Measurements from ENCODE around the gene CALM3.

Gene CALM3

DNA sequence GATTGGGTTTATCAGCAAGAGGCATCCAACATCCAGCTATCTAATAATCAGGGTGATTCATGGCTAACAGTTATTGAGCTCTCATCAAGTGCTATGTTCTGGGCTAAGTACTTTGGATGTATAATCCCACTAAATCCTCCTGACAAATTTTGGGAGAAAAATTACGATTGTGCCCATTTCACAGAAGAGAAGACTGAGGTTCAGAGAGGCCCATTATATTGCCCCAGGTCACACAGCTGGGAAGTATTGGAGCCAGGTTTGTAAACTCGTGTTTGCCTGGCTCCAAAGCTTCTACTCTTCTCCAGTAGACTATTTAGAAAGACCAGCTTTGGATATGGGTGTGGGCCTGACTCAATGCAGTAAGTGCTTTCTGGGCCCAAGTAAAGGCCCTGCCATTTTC, 20.9 kb upstream of the CALM3 start:
- no peaks in the 10 kb centered on the region for H3K9me2 ChIP-seq (replicated peaks; ENCODE audit: low read depth, low read length)
- TF ChIP-seq, protein P1, sequence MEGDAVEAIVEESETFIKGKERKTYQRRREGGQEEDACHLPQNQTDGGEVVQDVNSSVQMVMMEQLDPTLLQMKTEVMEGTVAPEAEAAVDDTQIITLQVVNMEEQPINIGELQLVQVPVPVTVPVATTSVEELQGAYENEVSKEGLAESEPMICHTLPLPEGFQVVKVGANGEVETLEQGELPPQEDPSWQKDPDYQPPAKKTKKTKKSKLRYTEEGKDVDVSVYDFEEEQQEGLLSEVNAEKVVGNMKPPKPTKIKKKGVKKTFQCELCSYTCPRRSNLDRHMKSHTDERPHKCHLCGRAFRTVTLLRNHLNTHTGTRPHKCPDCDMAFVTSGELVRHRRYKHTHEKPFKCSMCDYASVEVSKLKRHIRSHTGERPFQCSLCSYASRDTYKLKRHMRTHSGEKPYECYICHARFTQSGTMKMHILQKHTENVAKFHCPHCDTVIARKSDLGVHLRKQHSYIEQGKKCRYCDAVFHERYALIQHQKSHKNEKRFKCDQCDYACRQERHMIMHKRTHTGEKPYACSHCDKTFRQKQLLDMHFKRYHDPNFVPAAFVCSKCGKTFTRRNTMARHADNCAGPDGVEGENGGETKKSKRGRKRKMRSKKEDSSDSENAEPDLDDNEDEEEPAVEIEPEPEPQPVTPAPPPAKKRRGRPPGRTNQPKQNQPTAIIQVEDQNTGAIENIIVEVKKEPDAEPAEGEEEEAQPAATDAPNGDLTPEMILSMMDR (conservative IDR thresholded peaks at IDR 0.05; ENCODE audit: low read length): no peak
- no peak for TF ChIP-seq EZH2phosphoT487 (IDR thresholded peaks at IDR 0.05; ENCODE audit: borderline replicate concordance)
- no peaks in the 10 kb centered on the region for H3F3A ChIP-seq (ENCODE audit: low read depth)
- no peak overlapping the region for H3K4me3 ChIP-seq (ENCODE audit: low read length, poor library complexity, severe bottlenecking)
- no peaks in the 10 kb centered on the region for H3K9me3 ChIP-seq (ENCODE audit: insufficient read depth, low read depth, low read length)
- peaks cover 3% of the 10 kb centered on the region for H3K4me1 ChIP-seq (ENCODE audit: insufficient read depth, low read length, poor library complexity, severe bottlenecking)
- H3K36me3 ChIP-seq (ENCODE audit: insufficient read depth, low read length): no peaks in the 10 kb centered on the region
- no peaks in the 10 kb centered on the region for H4K20me1 ChIP-seq (ENCODE audit: insufficient read depth, low read length, poor library complexity, severe bottlenecking)
- no peaks in the 10 kb centered on the region for H3K27me3 ChIP-seq (ENCODE audit: insufficient read depth, low read length, poor library complexity, severe bottlenecking)
- no peak overlapping the region for H2AFZ ChIP-seq (ENCODE audit: low read length)
- H3K9ac ChIP-seq (ENCODE audit: low read depth, low read length, poor library complexity, severe bottlenecking): no peak overlapping the region
- no peak overlapping the region for H3K4me2 ChIP-seq (ENCODE audit: low read depth, low read length, poor library complexity, severe bottlenecking)
- H3K79me2 ChIP-seq (ENCODE audit: insufficient read depth, low read length): no peaks in the 10 kb centered on the region

DNA sequence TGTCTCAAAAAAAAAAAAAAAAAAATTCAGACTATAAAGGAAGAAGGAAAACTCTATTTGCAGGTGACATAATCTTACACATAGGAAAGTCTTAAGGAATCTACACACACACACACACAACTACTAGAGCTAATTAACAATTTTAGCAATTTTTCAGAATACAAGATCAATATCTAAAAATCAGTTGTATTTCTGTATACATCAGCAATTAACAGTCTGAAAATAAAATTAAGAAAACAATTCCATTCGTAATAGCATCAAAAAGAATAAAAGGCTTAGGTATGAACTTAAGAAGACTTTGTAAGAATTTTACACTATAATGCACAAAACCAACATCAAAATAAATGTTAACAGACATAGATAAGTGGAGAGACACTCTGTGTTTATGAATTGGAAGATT, 15.6 kb upstream of the CALM3 start:
- H3K4me2 ChIP-seq (ENCODE audit: low read depth, low read length, poor library complexity, severe bottlenecking): no peak overlapping the region
- no peaks in the 10 kb centered on the region for H3K36me3 ChIP-seq (ENCODE audit: insufficient read depth, low read length)
- no peak overlapping the region for H2AFZ ChIP-seq (ENCODE audit: low read length)
- H4K20me1 ChIP-seq (ENCODE audit: insufficient read depth, low read length, poor library complexity, severe bottlenecking): no peaks in the 10 kb centered on the region
- no peaks in the 10 kb centered on the region for H3F3A ChIP-seq (ENCODE audit: low read depth)
- no peak overlapping the region for H3K4me3 ChIP-seq (ENCODE audit: low read length, poor library complexity, severe bottlenecking)
- no peaks in the 10 kb centered on the region for H3K9me3 ChIP-seq (ENCODE audit: insufficient read depth, low read depth, low read length)
- no peaks in the 10 kb centered on the region for H3K9me2 ChIP-seq (replicated peaks; ENCODE audit: low read depth, low read length)
- H3K4me1 ChIP-seq (ENCODE audit: insufficient read depth, low read length, poor library complexity, severe bottlenecking): peaks cover 3% of the 10 kb centered on the region
- H3K27me3 ChIP-seq (ENCODE audit: insufficient read depth, low read length, poor library complexity, severe bottlenecking): no peaks in the 10 kb centered on the region
- no peak for TF ChIP-seq EZH2phosphoT487 (IDR thresholded peaks at IDR 0.05; ENCODE audit: borderline replicate concordance)
- TF ChIP-seq, protein P1 (conservative IDR thresholded peaks at IDR 0.05; ENCODE audit: low read length): no peak
- no peaks in the 10 kb centered on the region for H3K79me2 ChIP-seq (ENCODE audit: insufficient read depth, low read length)
- H3K9ac ChIP-seq (ENCODE audit: low read depth, low read length, poor library complexity, severe bottlenecking): no peak overlapping the region

DNA sequence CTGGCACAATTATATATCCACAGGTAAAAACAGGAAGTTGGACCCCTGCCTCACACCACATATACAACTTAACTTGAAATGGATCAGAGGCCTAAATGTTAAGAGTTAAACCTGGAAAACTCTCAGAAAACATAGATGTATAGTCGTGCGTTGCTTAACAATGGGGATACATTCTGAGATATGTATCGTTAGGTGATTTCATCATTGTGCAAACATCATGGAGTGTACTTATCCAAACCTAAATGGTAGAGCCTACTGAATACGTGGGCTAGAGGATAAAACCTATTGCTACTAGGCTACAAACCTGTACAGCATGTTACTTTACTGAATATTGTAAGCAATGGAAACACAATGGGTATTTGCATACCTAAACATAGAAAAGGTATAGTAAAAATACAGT, 14.8 kb upstream of the CALM3 start:
- TF ChIP-seq EZH2phosphoT487 (IDR thresholded peaks at IDR 0.05; ENCODE audit: borderline replicate concordance): no peak
- TF ChIP-seq, protein P1 (conservative IDR thresholded peaks at IDR 0.05; ENCODE audit: low read length): no peak
- H3K36me3 ChIP-seq (ENCODE audit: insufficient read depth, low read length): no peaks in the 10 kb centered on the region
- no peaks in the 10 kb centered on the region for H4K20me1 ChIP-seq (ENCODE audit: insufficient read depth, low read length, poor library complexity, severe bottlenecking)
- H3K4me2 ChIP-seq (ENCODE audit: low read depth, low read length, poor library complexity, severe bottlenecking): no peak overlapping the region
- no peak overlapping the region for H2AFZ ChIP-seq (ENCODE audit: low read length)
- no peak overlapping the region for H3K4me3 ChIP-seq (ENCODE audit: low read length, poor library complexity, severe bottlenecking)
- no peaks in the 10 kb centered on the region for H3F3A ChIP-seq (ENCODE audit: low read depth)
- H3K4me1 ChIP-seq (ENCODE audit: insufficient read depth, low read length, poor library complexity, severe bottlenecking): peaks cover 3% of the 10 kb centered on the region
- H3K9me2 ChIP-seq (replicated peaks; ENCODE audit: low read depth, low read length): no peaks in the 10 kb centered on the region
- no peaks in the 10 kb centered on the region for H3K27me3 ChIP-seq (ENCODE audit: insufficient read depth, low read length, poor library complexity, severe bottlenecking)
- H3K9ac ChIP-seq (ENCODE audit: low read depth, low read length, poor library complexity, severe bottlenecking): no peak overlapping the region
- H3K9me3 ChIP-seq (ENCODE audit: insufficient read depth, low read depth, low read length): no peaks in the 10 kb centered on the region
- H3K79me2 ChIP-seq (ENCODE audit: insufficient read depth, low read length): no peaks in the 10 kb centered on the region

Measured in Loucy (cell line).